Activated CD4-positive, alpha-beta T cell treated with anti-CD3 and anti-CD28 coated beads, Interleukin-2, amount 50 U/mL, for 24 hours (primary cell): ENCODE results near the gene CDK5RAP1.

Source experiments
- DNase-seq, 2 donors: peaks; one replicate each; pipeline ENCODE4 v3.0.0-alpha.2; 2020; ENCODE audit warnings: low read depth in 1 of 2, low spot score in 1 of 2

Gene CDK5RAP1

GRCh38 chr20:33337119-33337518 is 64.2 kb downstream of the CDK5RAP1 start:
- DNase-seq: no peak

GRCh38 chr20:33336375-33336774 is 64.9 kb downstream of the CDK5RAP1 start:
- DNase-seq: no peak

- no peak for DNase-seq
These were observed 67.2 kb downstream of the CDK5RAP1 start for GRCh38 chr20:33334111-33334510.

GRCh38 chr20:33333616-33334015 is 67.7 kb downstream of the CDK5RAP1 start:
- DNase-seq: no peak

- no peak for DNase-seq
These were observed 68.3 kb downstream of the CDK5RAP1 start for GRCh38 chr20:33332905-33333456.

- DNase-seq: no peak
These were observed 72.9 kb downstream of the CDK5RAP1 start for GRCh38 chr20:33328157-33329137.

GRCh38 chr20:33325350-33325749 is 76.0 kb downstream of the CDK5RAP1 start:
- no peak for DNase-seq

GRCh38 chr20:33323236-33323635 is 78.1 kb downstream of the CDK5RAP1 start:
- DNase-seq: no peak

- no peak for DNase-seq
These were observed 78.9 kb downstream of the CDK5RAP1 start for GRCh38 chr20:33322456-33322855.

GRCh38 chr20:33320006-33320405 is 81.3 kb downstream of the CDK5RAP1 start:
- no peak for DNase-seq

GRCh38 chr20:33318096-33318429 is 83.3 kb downstream of the CDK5RAP1 start:
- no peak for DNase-seq

GRCh38 chr20:33317424-33318095 is 83.8 kb downstream of the CDK5RAP1 start:
- no peak for DNase-seq

- DNase-seq: no peak
These were observed 84.4 kb downstream of the CDK5RAP1 start for GRCh38 chr20:33316958-33317357.

- no peak for DNase-seq
These were observed 85.0 kb downstream of the CDK5RAP1 start for GRCh38 chr20:33316343-33316742.

- DNase-seq: no peak
These were observed 87.5 kb downstream of the CDK5RAP1 start for GRCh38 chr20:33313686-33314314.

- no peak for DNase-seq
These were observed 88.7 kb downstream of the CDK5RAP1 start for GRCh38 chr20:33312583-33312982.

- no peak for DNase-seq
These were observed 89.3 kb downstream of the CDK5RAP1 start for GRCh38 chr20:33311996-33312395.

- no peak for DNase-seq
These were observed 90.3 kb downstream of the CDK5RAP1 start for GRCh38 chr20:33311011-33311410.

- DNase-seq: no peak
These were observed 90.9 kb downstream of the CDK5RAP1 start for GRCh38 chr20:33310327-33310899.

GRCh38 chr20:33309631-33310030 is 91.7 kb downstream of the CDK5RAP1 start:
- DNase-seq: no peak
